Endometrial microvascular endothelial cells (primary cell): Measurements from ENCODE around the gene PBX1. TPM values are rescaled to one million over a fixed set of nuclear protein-coding genes. Genes with fewer than 3 reads are reported as not detected.

ENCODE experiments used
- in situ Hi-C: cut with HindIII; loops from 2 replicates; pipeline ENCODE4 v1.10.0; 2017; ENCODE audit warnings: low sequenced_read_pairs, low pct_unique_long_range_greater_than_20kb; ENCODE audit errors: inconsistent ontology term
- total RNA-seq: library from RNA; depleted of rRNA; stranded (reverse); fragments of >200 nt; gene quantifications from one replicate; pipeline ENCODE4 v1.2.3, GENCODE V29; 2015; ENCODE audit errors: inconsistent ontology term

PBX1 gene
- total RNA-seq, 1 donor from 2014 or later = 3.1 TPM

DNA sequence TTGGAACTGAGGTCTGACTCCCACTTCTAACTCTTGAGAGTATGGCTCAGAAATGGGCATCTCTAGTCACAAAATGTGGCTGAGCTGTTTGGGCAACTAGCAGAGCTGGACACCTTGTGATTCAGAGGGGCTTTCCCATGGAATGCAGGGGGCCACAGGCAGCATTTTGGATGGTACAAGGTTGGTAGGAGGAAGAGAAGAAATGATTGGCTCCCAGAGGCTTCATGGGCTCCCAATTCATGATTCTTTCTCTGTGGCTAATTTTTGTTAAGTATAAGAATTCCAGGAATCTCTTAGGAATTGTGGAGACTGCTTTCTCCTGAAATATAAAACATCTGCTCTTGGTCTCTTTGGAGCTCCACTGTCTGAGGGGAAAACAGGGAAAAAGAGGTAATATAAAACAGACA lies 49.7 kb downstream of the PBX1 start:
- in situ Hi-C loops = no loop called here

DNA sequence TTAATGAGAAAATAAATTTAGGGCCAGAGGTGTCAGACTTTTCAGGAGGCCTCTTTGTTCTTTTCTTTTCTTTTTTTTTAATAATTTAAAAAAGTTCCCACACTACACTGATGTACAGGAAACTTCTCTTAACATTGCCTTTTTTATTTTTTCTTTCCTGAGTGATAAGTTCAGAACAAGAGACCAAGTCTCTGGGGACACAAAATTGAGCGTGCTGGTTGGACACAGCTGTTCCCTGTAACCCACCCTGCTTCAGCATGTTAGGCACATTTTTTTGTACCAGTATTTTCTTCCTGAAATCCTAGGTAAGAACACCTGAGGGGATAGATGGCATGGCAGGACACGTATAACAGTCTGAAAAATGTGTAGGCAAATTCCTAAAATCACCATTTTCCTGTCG lies 50.1 kb downstream of the PBX1 start:
- in situ Hi-C loops = no loop called here

- in situ Hi-C loops = no loop called here
These were observed 51.7 kb downstream of the PBX1 start for GRCh38 chr1:164610538-164611222.

- in situ Hi-C loops = no loop called here
These were observed 53.0 kb downstream of the PBX1 start for GRCh38 chr1:164611754-164612642.

- in situ Hi-C loops = no loop called here
These were observed 54.2 kb downstream of the PBX1 start for GRCh38 chr1:164613176-164613575.

DNA sequence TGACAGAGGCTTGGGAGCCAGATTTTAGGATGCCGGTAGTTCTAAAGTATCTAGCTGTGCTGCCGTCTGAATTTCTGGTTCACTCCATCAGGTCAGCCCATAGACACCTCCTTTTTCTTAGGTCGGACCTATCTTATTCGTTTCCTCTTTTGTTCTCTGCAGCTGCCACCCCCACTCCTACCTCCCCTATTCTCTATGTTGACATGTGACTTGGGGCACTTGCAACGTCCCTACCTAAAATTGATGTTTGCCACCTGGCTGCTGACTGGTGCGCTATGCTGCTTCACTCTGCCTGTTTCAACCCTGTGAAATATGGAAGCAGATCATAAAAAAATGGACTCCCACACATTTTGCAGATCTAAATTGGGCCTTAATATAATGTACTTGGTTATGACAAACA lies 55.3 kb downstream of the PBX1 start:
- in situ Hi-C loops = no loop called here

DNA sequence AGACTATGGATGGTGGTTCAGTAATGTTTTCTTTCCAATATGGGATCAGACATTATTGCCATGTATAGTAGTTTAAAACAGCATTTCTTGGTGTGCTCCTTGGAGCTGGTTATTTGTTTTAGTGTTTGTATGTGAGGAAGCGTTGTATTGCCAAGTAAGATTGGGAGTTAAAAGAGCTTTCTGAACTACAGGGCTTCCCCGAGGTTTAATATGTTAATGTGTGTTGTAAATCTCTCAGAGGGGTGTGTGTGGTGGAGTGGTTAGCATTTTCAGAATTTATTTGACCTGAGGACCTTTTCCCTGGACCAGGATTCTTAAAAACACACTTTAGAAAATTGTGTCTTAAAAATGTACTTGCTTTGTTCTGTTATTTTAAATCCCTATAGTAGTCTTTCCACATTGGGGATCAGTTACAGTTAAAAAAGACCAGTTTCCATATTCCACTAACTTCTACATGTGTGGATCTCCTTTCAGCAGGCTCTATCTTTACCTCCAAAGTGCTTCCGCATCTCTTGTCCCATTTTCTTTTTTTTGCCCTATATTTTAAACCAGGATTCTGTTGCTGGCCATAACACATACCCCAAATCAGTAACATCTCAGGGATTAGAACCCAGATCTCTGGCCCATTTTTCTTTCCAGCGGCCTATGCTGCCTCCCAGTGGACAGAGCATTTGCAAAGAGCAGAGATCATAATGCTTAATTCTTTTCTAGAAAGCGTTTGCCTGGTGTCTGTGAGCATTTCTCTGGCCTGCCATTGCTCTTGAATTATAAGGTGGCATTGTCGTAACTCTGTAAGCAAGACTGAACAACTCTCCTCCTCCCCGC lies 58.6 kb downstream of the PBX1 start:
- in situ Hi-C loops = no loop called here

DNA sequence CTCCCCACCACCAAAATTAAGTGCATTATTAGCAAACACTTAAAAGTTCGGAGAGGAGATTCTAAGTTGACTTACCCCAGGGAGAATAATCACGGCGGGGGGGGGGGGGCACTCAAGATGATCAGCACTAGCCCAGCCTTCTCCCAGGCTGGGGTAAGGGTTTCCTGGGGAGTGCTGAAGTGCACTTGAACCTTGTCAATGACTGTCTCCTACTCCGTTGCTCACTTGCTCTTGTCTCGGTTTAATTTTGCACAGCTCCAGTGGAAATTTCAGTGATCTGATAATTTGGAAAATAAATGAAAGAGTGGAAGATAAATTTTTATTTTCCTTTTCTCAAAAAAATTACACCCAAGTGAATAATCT lies 59.2 kb downstream of the PBX1 start:
- in situ Hi-C loops = no loop called here

GRCh38 chr1:164619006-164619784 lies 60.2 kb downstream of the PBX1 start:
- in situ Hi-C loops = no loop called here

- in situ Hi-C loops = no loop called here
These were observed 63.3 kb downstream of the PBX1 start for GRCh38 chr1:164622068-164622845.

DNA sequence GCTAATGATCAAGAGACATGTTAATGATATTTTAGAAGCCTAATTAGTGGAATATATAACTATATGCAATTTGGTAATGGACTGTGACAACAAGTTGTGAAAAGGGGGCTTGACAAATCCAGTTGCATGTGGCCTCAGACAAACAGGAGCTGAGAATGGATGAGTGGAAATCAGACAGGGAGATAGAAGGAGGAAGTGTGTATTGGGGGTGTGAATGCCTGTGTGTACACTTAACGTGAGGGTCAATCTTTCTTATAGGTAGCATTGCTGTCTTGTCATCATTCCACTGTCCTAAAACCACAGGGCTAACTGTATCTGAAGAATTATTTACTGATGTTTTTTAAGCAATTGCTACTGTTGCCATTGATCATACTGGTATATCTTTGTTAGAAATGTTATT lies 64.8 kb downstream of the PBX1 start:
- in situ Hi-C loops = no loop called here

GRCh38 chr1:164624400-164624799 lies 65.4 kb downstream of the PBX1 start:
- in situ Hi-C loops = no loop called here

GRCh38 chr1:164625004-164625617 lies 66.1 kb downstream of the PBX1 start:
- in situ Hi-C loops = no loop called here

DNA sequence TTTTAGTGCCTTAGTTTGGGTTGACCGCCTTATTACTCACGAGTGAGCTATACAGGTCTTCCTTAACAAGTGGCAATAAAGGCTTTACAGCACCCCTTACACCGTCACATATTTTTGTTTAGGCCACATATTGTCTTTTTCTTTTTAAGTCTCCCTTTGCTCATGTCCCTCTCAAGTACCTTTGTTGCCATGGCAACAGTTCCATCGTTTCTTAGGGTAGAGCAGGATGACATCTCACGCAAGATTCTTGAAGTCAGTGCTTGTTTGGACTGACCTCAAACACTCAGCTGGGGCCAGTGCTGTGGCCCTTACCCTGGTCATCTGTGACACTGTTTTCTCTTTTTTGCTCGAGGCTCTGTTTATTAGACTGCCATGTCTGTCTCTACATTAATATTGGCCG lies 69.8 kb downstream of the PBX1 start:
- in situ Hi-C loops = no loop called here

- in situ Hi-C loops = no loop called here
These were observed 71.0 kb downstream of the PBX1 start for GRCh38 chr1:164629971-164630370.

GRCh38 chr1:164630626-164631396 lies 71.8 kb downstream of the PBX1 start:
- in situ Hi-C loops = no loop called here

DNA sequence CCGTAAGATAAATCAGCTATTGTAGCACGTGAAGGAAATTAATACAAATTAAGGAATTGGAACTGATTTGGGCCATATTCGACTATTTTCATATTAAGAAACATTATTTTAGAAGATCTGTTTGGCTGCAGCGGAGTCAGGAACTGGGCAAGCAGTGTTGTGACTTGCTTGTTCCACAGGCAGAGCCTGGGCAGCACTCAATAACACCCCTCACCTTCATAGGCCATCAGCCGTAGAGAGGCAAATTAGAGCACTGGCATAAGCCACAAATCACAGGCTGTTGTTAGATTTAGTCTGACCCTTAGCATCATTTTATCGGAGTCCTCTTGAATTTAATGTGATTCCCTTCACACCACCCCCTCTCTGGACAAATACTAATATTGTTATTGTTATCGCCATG lies 72.8 kb downstream of the PBX1 start:
- in situ Hi-C loops = no loop called here
